DND-41 (cell line): ENCODE measurements around the gene METTL25.

Experiments used
- EZH2 ChIP-seq: IDR thresholded peaks from 3 replicates; pipeline ENCODE4 v1.6.1; 2012; ENCODE audit warnings: borderline replicate concordance, low read depth, mild to moderate bottlenecking, moderate library complexity, low read length, inconsistent platforms; ENCODE audit not compliant: severe bottlenecking
- TF ChIP-seq, protein P1 (sequence below): IDR thresholded peaks from 2 replicates; pipeline ENCODE4 v1.5.1; 2012; ENCODE audit warnings: borderline replicate concordance, low read length, moderate library complexity, mild to moderate bottlenecking; ENCODE audit not compliant: poor library complexity, severe bottlenecking; ENCODE audit errors: extremely low read depth

DNA sequence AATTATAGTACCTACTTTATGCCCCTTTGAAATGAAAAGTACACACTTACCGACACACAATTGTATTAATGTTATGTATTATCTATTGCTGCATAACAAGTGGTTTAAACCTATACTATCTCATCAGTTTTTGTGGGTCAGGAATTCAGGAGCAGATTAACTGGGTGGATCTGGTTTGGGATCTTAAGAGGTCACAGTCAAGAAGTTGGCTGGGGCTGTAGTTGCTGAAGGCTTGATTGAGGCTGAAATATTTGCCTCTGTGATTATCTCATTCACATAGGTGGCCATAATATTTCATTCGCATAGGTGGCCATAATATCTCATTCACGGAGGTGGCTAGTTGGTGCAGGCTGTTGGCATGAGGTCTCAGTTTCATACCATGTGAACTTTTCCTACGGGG is 5.7 kb downstream of the METTL25 start:
- TF ChIP-seq, protein P1, sequence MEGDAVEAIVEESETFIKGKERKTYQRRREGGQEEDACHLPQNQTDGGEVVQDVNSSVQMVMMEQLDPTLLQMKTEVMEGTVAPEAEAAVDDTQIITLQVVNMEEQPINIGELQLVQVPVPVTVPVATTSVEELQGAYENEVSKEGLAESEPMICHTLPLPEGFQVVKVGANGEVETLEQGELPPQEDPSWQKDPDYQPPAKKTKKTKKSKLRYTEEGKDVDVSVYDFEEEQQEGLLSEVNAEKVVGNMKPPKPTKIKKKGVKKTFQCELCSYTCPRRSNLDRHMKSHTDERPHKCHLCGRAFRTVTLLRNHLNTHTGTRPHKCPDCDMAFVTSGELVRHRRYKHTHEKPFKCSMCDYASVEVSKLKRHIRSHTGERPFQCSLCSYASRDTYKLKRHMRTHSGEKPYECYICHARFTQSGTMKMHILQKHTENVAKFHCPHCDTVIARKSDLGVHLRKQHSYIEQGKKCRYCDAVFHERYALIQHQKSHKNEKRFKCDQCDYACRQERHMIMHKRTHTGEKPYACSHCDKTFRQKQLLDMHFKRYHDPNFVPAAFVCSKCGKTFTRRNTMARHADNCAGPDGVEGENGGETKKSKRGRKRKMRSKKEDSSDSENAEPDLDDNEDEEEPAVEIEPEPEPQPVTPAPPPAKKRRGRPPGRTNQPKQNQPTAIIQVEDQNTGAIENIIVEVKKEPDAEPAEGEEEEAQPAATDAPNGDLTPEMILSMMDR: no peak
- no peak for TF ChIP-seq EZH2
